Neural crest cell (in vitro differentiated cells): ENCODE data around the gene FAM227A. TPM values are rescaled to one million over a fixed set of nuclear protein-coding genes. Genes with fewer than 3 reads are reported as not detected.

Source experiments
- DNase-seq: peaks from one replicate; pipeline ENCODE4 v3.0.0; 2021; ENCODE audit warnings: low read depth, mixed read lengths, low spot score
- H3K27ac Mint-ChIP-seq: one replicate; pipeline ENCODE4 v1.8.0; 2021; ENCODE audit warnings: mild to moderate bottlenecking, mixed read lengths; ENCODE audit not compliant: unreplicated experiment
- H3K27me3 Mint-ChIP-seq: 2 replicates; pipeline ENCODE4 v1.8.0; 2021; ENCODE audit warnings: low read depth, mild to moderate bottlenecking, mixed read lengths
- H3K36me3 Mint-ChIP-seq: 2 replicates; pipeline ENCODE4 v1.8.0; 2021; ENCODE audit warnings: low read depth, mild to moderate bottlenecking, mixed read lengths
- H3K4me1 Mint-ChIP-seq: 2 replicates; pipeline ENCODE4 v1.8.0; 2021; ENCODE audit warnings: mixed read lengths
- H3K4me3 Mint-ChIP-seq: one replicate; pipeline ENCODE4 v1.8.0; 2021; ENCODE audit warnings: mild to moderate bottlenecking, mixed read lengths
- H3K9me3 Mint-ChIP-seq: 2 replicates; pipeline ENCODE4 v1.8.0; 2021; ENCODE audit warnings: mixed read lengths
- CTCF ChIP-seq: fragments of 200-600 bp; sonication (generic); conservative IDR thresholded peaks from 2 replicates; pipeline ENCODE4 v1.5.0; 2021; ENCODE audit warnings: antibody characterized with exemption, mild to moderate bottlenecking
- total RNA-seq: library from RNA; stranded (reverse); gene quantifications from 2 replicates; pipeline ENCODE4 v1.2.1, GENCODE V29; 2021

FAM227A gene
- total RNA-seq, 1 donor from 2014 or later = 7.8 TPM

- peaks cover 21% of the 10 kb centered on the region for H3K4me1 Mint-ChIP-seq
- DNase-seq = no peak
- H3K27ac Mint-ChIP-seq = no peak overlapping the region
- H3K4me3 Mint-ChIP-seq = peak overlapping the region; percentile 28
- H3K27me3 Mint-ChIP-seq = peaks cover 6% of the 10 kb centered on the region
- no peak for TF ChIP-seq CTCF
- no peaks in the 10 kb centered on the region for H3K9me3 Mint-ChIP-seq
- no peaks in the 10 kb centered on the region for H3K36me3 Mint-ChIP-seq
Observed at GRCh38 chr22:38567531-38568285, 88.5 kb downstream of the FAM227A start.

GRCh38 chr22:38566726-38567504 lies 89.3 kb downstream of the FAM227A start:
- no peak for DNase-seq
- H3K9me3 Mint-ChIP-seq = no peaks in the 10 kb centered on the region
- H3K4me3 Mint-ChIP-seq = no peak overlapping the region

GRCh38 chr22:38565441-38565840 lies 90.8 kb downstream of the FAM227A start:
- no peak for DNase-seq
- Mint-ChIP-seq H3K27ac (no peak overlapping the region), H3K36me3 (no peaks in the 10 kb centered on the region), H3K9me3 (no peaks in the 10 kb centered on the region), H3K4me3 (no peak overlapping the region), H3K4me1 (peaks cover 10% of the 10 kb centered on the region), H3K27me3 (no peaks in the 10 kb centered on the region)
- no peak for TF ChIP-seq CTCF

More at GRCh38 chr22:38566726-38567504, 89.3 kb downstream of the FAM227A start:
- TF ChIP-seq CTCF = no peak
- Mint-ChIP-seq H3K36me3 (no peaks in the 10 kb centered on the region), H3K27me3 (no peaks in the 10 kb centered on the region), H3K4me1 (peaks cover 21% of the 10 kb centered on the region), H3K27ac (no peak overlapping the region)

- no peak for TF ChIP-seq CTCF
- H3K27ac Mint-ChIP-seq = no peak overlapping the region
- no peak overlapping the region for H3K4me3 Mint-ChIP-seq
- H3K9me3 Mint-ChIP-seq = no peaks in the 10 kb centered on the region
- H3K27me3 Mint-ChIP-seq = no peaks in the 10 kb centered on the region
- H3K36me3 Mint-ChIP-seq = no peaks in the 10 kb centered on the region
- DNase-seq = no peak
- H3K4me1 Mint-ChIP-seq = peaks cover 6% of the 10 kb centered on the region
Observed at GRCh38 chr22:38564669-38565068, 91.5 kb downstream of the FAM227A start.

GRCh38 chr22:38554281-38554680 lies 101.9 kb downstream of the FAM227A start:
- DNase-seq = no peak
- TF ChIP-seq CTCF = no peak
- no peak overlapping the region for H3K27ac Mint-ChIP-seq
- no peaks in the 10 kb centered on the region for H3K4me1 Mint-ChIP-seq
- no peaks in the 10 kb centered on the region for H3K9me3 Mint-ChIP-seq
- H3K36me3 Mint-ChIP-seq = no peaks in the 10 kb centered on the region
- H3K27me3 Mint-ChIP-seq = no peaks in the 10 kb centered on the region
- H3K4me3 Mint-ChIP-seq = no peak overlapping the region
